Activated CD8-positive, alpha-beta T cell treated with anti-CD3 and anti-CD28 coated beads for 36 hours (primary cell): Measurements from ENCODE around the gene ASPSCR1. TPM values are rescaled to one million over a fixed set of nuclear protein-coding genes. Genes with fewer than 3 reads are reported as not detected.
"Not testable (repeated sequence)": the region's sequence is repeated elsewhere in the genome, so short reads cannot be mapped to it uniquely, and the experiment has no call there.

Experiments
- ATAC-seq: fragments of 200-7000 bp; cut with Tn5 transposase; one replicate; pipeline ENCODE4 v1.10.0; 2021; ENCODE audit warnings: mild to moderate bottlenecking, moderate library complexity
- CTCF ChIA-PET: fragments of 350-600 bp; sonication (Branson Sonifier 250); formaldehyde crosslinking; loops from one replicate; lab custom pipeline; 2021; ENCODE audit warnings: antibody characterized with exemption; lab: Charles Lee
- POLR2A ChIA-PET: fragments of 350-600 bp; sonication (Branson Sonifier 250); formaldehyde crosslinking; loops from one replicate; lab custom pipeline; 2021; ENCODE audit warnings: antibody characterized with exemption; lab: Charles Lee
- DNase-seq: peaks from one replicate; pipeline ENCODE4 v3.0.0-alpha.2; 2020
- H3K27ac Mint-ChIP-seq: one replicate; pipeline ENCODE4 v1.8.0; 2021; ENCODE audit warnings: mild to moderate bottlenecking, mixed read lengths
- H3K27me3 Mint-ChIP-seq: one replicate; pipeline ENCODE4 v1.8.0; 2021; ENCODE audit warnings: mixed read lengths
- H3K36me3 Mint-ChIP-seq: one replicate; pipeline ENCODE4 v1.8.0; 2021; ENCODE audit warnings: low read depth, mixed read lengths
- H3K4me1 Mint-ChIP-seq: one replicate; pipeline ENCODE4 v1.8.0; 2021; ENCODE audit warnings: low read depth, mixed read lengths
- H3K4me3 Mint-ChIP-seq: one replicate; pipeline ENCODE4 v1.8.0; 2021; ENCODE audit warnings: mild to moderate bottlenecking, moderate library complexity, mixed read lengths
- H3K9me3 Mint-ChIP-seq: one replicate; pipeline ENCODE4 v1.8.0; 2021; ENCODE audit warnings: mixed read lengths
- CTCF ChIP-seq: fragments of 200-600 bp; IDR thresholded peaks from one replicate; pipeline ENCODE4 v1.8.0; 2022; ENCODE audit warnings: antibody characterized with exemption, mild to moderate bottlenecking
- intact Hi-C: fragments of 100-400 bp; cut with micrococcal nuclease; formaldehyde crosslinking; loops from one replicate; pipeline ENCODE4 v1.10.0; 2022
- total RNA-seq, 2 experiments: library from RNA; stranded (reverse); gene quantifications; one replicate each; pipeline ENCODE4 v1.2.3, GENCODE V29; 2021

The ASPSCR1 gene
- total RNA-seq, 2 experiments from 2014 or later, result 18.7 to 24.5 TPM

GRCh38 chr17:81951785-81952684 lies 25.4 kb upstream of the ASPSCR1 start:
- ChIA-PET CTCF (interaction anchor here (1.6 kb wide), 2 partner anchors 14 to 79 kb away, joined by 3 to 4 read pairs; no protein-coding TSS in a partner anchor), POLR2A (interaction anchor here (1.0 kb wide), 1 partner anchor 10 kb away, joined by 5 read pairs; no protein-coding TSS in a partner anchor)
- no peaks in the 10 kb centered on the region for H3K4me1 Mint-ChIP-seq

GRCh38 chr17:81952792-81953228 lies 24.6 kb upstream of the ASPSCR1 start:
- ATAC-seq (no peak), DNase-seq (no peak)
- no peak for TF ChIP-seq CTCF
- Mint-ChIP-seq H3K4me1 (no peaks in the 10 kb centered on the region), H3K27me3 (peaks cover 2% of the 10 kb centered on the region), H3K9me3 (no peaks in the 10 kb centered on the region), H3K4me3 (no peak overlapping the region), H3K36me3 (no peaks in the 10 kb centered on the region), H3K27ac (no peak overlapping the region)
- ChIA-PET POLR2A (no interaction called here), CTCF (interaction anchor here (1.0 to 1.7 kb wide), 5 partner anchors 8 to 228 kb away, joined by 3 to 5 read pairs (median 3); no protein-coding TSS in a partner anchor)
- intact Hi-C loops, result no loop called here

More at GRCh38 chr17:81951785-81952684, 25.4 kb upstream of the ASPSCR1 start:
- DNase-seq (no peak), ATAC-seq (no peak)
- intact Hi-C loops, result no loop called here
- no peaks in the 10 kb centered on the region for H3K36me3 Mint-ChIP-seq
- TF ChIP-seq CTCF, result no peak
- H3K27ac Mint-ChIP-seq, result no peak overlapping the region
- H3K27me3 Mint-ChIP-seq, result no peaks in the 10 kb centered on the region
- H3K9me3 Mint-ChIP-seq, result no peaks in the 10 kb centered on the region
- no peak overlapping the region for H3K4me3 Mint-ChIP-seq

- H3K4me1 Mint-ChIP-seq, intact Hi-C loops, H3K27ac Mint-ChIP-seq, H3K4me3 Mint-ChIP-seq, DNase-seq, H3K9me3 Mint-ChIP-seq, H3K36me3 Mint-ChIP-seq, H3K27me3 Mint-ChIP-seq: not testable (repeated sequence)
- peak; percentile 24 for ATAC-seq
- POLR2A ChIA-PET, result interaction anchor here (1.2 kb wide), 1 partner anchor 16 kb away, joined by 3 read pairs; no protein-coding TSS in a partner anchor
- CTCF ChIA-PET, result interaction anchor here (1.0 to 1.7 kb wide), 5 partner anchors 9 to 229 kb away, joined by 3 to 5 read pairs (median 3); no protein-coding TSS in a partner anchor
Observed at GRCh38 chr17:81953443-81953842, 24.0 kb upstream of the ASPSCR1 start.

GRCh38 chr17:81954131-81955057 lies 23.0 kb upstream of the ASPSCR1 start:
- ChIA-PET CTCF (interaction anchor here (0.6 to 1.7 kb wide), 8 partner anchors 10 to 220 kb away, joined by 3 to 5 read pairs (median 3); no protein-coding TSS in a partner anchor), POLR2A (interaction anchor here (1.2 kb wide), 1 partner anchor 17 kb away, joined by 3 read pairs; no protein-coding TSS in a partner anchor)
- Mint-ChIP-seq H3K36me3 (no peaks in the 10 kb centered on the region), H3K4me1 (no peaks in the 10 kb centered on the region), H3K4me3 (no peak overlapping the region), H3K27ac (no peak overlapping the region), H3K9me3 (no peaks in the 10 kb centered on the region), H3K27me3 (peaks cover 14% of the 10 kb centered on the region)
- DNase-seq (no peak), ATAC-seq (no peak)
- intact Hi-C loops, result loop anchor here (5.0 kb wide), 1 partner anchor 68 kb away; the partner anchor contains the start of genes CENPX and LRRC45
- no peak for TF ChIP-seq CTCF
